SK-N-MC (cell line): ENCODE results near the gene PLAC9.
"Not testable (repeated sequence)": the region's sequence is repeated elsewhere in the genome, so short reads cannot be mapped to it uniquely, and the experiment has no call there.

Source experiments
- DNase-seq: peaks from one replicate; pipeline ENCODE4 v3.0.0-alpha.2; 2011; ENCODE audit warnings: low read depth, low spot score
- H3K27ac ChIP-seq: fragments of 200-600 bp; sonication (generic); 2 replicates; pipeline ENCODE4 v1.5.1; 2016; ENCODE audit warnings: mixed run types
- H3K36me3 ChIP-seq: fragments of 200-600 bp; sonication (generic); 2 replicates; pipeline ENCODE4 v1.6.1; 2017; ENCODE audit warnings: antibody characterized with exemption, low read length, mixed read lengths; ENCODE audit not compliant: insufficient read depth
- H3K4me3 ChIP-seq: fragments of 200-600 bp; sonication (generic); 2 replicates; pipeline ENCODE4 v1.5.1; 2016
- H3K9ac ChIP-seq: fragments of 200-600 bp; sonication (generic); 2 replicates; pipeline ENCODE4 v1.8.0; 2017; ENCODE audit warnings: mixed run types, mixed read lengths; ENCODE audit not compliant: insufficient read length
- H3K9me3 ChIP-seq: fragments of 200-600 bp; sonication (generic); 2 replicates; pipeline ENCODE4 v1.6.1; 2017; ENCODE audit warnings: low read depth, mild to moderate bottlenecking, antibody characterized with exemption, low read length, moderate library complexity, mixed read lengths
- EZH2 ChIP-seq: fragments of 200-600 bp; sonication (generic); IDR thresholded peaks from one replicate; pipeline ENCODE4 v1.6.1; 2017; ENCODE audit warnings: antibody characterized with exemption
- FOXP2 ChIP-seq: optimal IDR thresholded peaks from 2 replicates; pipeline ENCODE3; 2011; ENCODE audit warnings: mild to moderate bottlenecking, moderate library complexity; ENCODE audit not compliant: insufficient read depth; ENCODE audit errors: extremely low read length, control extremely low read depth
- POLR2AphosphoS5 ChIP-seq: IDR thresholded peaks from 2 replicates; pipeline ENCODE4 v1.6.1; 2012; ENCODE audit warnings: mild to moderate bottlenecking, low read depth, low read length, borderline replicate concordance

The PLAC9 gene

DNA sequence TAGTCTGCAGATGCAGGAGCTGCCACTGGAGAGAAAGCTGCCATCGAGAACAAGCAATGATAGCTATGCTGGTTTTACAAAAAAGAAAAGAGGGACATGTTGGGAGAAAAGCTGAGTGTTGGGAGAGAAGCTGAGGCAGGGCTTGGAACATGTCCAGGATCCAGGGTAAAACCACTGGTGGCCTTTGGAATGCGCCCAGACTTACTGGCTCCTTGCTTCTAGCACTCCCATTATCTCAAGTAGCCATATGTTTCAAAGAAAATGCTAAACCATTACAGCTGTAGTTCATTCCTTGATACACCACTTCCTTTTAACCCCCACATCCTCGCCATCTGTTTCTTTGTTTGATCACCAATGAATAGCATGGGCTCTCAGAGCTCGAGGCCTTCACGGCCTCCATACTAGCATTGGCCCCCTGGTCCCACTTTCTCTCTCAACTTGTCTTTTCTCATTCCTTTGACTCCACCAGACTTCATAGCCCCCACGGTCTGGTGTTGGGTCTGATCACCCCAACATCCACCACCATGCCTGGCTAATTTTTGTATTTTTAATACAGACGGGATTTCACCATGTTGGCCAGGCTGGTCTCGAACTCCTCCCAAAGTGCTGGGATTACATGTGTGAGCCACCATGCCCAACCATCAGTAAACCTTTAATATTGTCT lies 23.8 kb upstream of the PLAC9 start:
- H3K4me3 ChIP-seq, result no peak overlapping the region
- no peak for DNase-seq
- no peak overlapping the region for H3K9ac ChIP-seq
- no peaks in the 10 kb centered on the region for H3K9me3 ChIP-seq
- TF ChIP-seq POLR2AphosphoS5, result no peak
- no peak for TF ChIP-seq FOXP2
- TF ChIP-seq EZH2, result no peak
- peak overlapping the region; percentile 91 for H3K27ac ChIP-seq
- no peaks in the 10 kb centered on the region for H3K36me3 ChIP-seq

DNA sequence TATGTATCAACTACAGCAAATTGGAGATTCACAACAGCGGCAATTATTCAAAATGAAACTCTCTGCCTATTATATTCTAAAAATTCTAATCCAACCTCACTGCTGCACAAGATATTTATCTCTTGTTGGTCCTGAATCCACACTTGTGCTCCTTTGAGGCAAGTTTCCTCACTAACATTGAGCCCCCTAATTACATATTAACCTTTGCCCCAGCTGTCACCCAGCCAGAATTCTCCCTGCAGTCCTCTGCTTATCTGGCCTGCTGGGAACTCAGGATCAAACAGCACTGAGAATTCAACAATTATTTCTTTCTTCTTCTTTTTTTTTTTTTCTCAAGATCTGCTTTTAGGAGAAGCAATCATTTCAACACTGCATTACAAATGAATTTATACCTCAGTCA lies 21.5 kb upstream of the PLAC9 start:
- Histone ChIP-seq H3K27ac (peak overlapping the region; percentile 91), H3K9ac (no peak overlapping the region), H3K36me3 (no peaks in the 10 kb centered on the region), H3K9me3 (no peaks in the 10 kb centered on the region), H3K4me3 (no peak overlapping the region)
- no peak for DNase-seq
- no peak for TF ChIP-seq EZH2

DNA sequence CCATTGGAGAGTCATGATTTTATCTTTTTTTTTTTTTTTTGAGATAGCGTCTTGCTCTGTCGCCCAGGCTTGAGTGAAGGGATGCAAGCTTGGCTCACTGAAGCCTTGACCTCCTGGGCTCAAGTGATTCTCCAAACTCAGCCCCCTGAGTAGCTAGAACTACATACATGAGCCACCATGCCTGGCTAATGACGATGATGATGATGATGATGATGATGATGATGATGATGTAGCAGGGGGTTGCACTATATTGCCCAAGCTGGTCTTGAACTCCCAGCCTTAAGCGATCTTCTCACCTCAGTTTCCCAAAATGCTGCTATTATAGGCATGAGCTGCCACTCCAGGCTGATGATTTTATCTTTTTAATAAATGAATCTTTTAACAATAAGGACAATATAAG lies 13.9 kb upstream of the PLAC9 start:
- no peak overlapping the region for H3K9ac ChIP-seq
- TF ChIP-seq POLR2AphosphoS5 (no peak), FOXP2 (no peak), EZH2 (no peak)
- H3K27ac ChIP-seq, result no peak overlapping the region
- no peaks in the 10 kb centered on the region for H3K9me3 ChIP-seq
- H3K4me3 ChIP-seq, result no peak overlapping the region
- no peak for DNase-seq
- no peaks in the 10 kb centered on the region for H3K36me3 ChIP-seq

DNA sequence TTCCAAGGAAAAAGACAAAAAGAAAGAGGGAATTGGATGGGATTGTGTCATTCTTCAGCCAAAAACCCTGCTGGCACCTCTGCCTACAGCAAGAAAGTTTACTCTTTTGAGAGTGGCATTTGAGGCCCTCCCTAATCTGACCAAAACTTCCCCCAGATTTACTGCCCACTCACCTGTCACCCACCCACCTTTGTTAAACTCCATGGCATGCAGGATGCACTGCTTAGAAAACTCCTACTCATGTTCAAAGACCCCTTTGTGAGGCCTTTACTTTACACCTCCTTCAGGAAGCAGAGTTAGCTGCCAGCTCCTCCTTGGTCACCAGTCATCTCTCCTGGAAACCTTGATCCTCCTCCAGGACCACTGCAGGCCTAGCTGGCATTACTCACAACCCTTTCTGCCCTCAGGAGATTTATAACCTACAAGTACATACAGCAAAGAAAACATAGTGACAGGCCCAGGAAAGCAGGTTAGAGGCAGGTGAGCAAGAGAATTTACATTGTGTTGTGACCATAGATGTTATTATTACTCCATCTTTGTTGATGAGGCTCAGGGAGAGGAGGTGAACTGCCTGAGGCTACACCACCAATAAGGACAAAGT lies 10.3 kb upstream of the PLAC9 start:
- no peak overlapping the region for H3K27ac ChIP-seq
- DNase-seq, result no peak

DNA sequence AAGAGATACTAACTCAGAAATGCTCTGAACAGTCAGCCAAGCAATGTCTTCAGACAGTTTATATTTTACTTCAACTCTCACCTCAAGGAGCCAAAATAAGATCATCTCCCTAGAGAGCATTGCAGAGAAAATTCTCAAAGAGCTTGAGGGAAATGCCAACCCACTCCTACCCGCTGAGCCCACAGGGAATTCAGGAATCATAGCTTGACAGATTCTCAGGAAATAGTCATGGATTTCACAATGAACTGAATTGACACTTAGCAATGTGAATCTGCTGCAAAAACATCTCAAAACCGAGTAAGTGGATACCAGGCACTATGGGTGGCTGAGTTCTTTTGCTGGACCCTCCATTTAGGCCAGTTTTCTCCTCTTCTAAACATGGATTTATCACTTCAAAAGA lies 9.8 kb upstream of the PLAC9 start:
- H3K27ac ChIP-seq, result no peak overlapping the region
- DNase-seq, result no peak
- H3K36me3 ChIP-seq, result no peaks in the 10 kb centered on the region
- no peak for TF ChIP-seq POLR2AphosphoS5
- TF ChIP-seq EZH2, result no peak
- no peak for TF ChIP-seq FOXP2
- no peaks in the 10 kb centered on the region for H3K9me3 ChIP-seq
- H3K9ac ChIP-seq, result no peak overlapping the region
- no peak overlapping the region for H3K4me3 ChIP-seq

More for the DNA sequence above, 10.3 kb upstream of the PLAC9 start:
- Histone ChIP-seq H3K4me3 (no peak overlapping the region), H3K9ac (no peak overlapping the region), H3K36me3 (no peaks in the 10 kb centered on the region), H3K9me3 (no peaks in the 10 kb centered on the region)
- TF ChIP-seq POLR2AphosphoS5, result no peak

DNA sequence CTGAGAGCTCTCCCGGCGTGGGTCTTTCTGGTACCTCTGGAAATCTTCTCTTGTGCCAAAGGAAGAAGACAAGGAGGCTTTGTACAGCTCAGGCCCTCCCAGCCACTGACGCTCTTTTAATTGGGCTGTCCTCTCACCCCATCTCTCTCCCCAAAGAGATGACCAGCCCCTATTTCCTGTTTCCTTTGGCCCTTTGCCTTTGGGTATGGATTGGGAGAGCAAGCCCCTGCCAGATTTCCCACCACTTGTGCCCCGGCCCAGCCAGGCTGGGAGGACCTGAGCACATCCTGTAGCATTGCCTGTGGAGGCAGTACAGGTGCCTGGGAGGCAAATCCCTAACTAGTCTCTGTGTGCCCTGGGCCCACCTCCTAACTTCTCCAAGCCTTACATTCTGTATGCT lies 5.7 kb upstream of the PLAC9 start:
- Histone ChIP-seq H3K9me3 (no peaks in the 10 kb centered on the region), H3K27ac (no peak overlapping the region), H3K9ac (no peak overlapping the region), H3K4me3 (no peak overlapping the region), H3K36me3 (no peaks in the 10 kb centered on the region)
- DNase-seq, result no peak
- TF ChIP-seq POLR2AphosphoS5 (no peak), EZH2 (no peak), FOXP2 (no peak)

DNA sequence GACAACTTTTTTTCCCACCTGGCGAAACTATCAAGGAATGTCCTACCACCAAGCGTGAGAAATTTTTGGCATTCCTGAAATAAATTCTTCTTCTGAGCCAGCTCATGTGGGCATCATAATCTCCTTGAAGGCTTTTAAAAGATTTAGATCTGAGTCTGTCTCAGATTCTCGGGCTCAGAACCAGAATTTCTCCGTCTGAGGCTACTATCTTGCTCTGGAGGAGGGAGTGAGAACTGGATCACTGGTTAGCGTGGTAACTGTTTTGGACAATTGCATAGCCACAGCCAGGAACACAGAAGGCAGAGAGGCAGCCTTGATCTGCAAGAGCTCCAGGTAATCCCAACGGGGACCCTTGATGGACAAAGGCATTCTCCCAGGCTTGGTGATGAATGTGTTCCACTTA lies 1.0 kb upstream of the PLAC9 start:
- Histone ChIP-seq H3K27ac (no peak overlapping the region), H3K9me3 (no peaks in the 10 kb centered on the region), H3K4me3 (no peak overlapping the region), H3K36me3 (no peaks in the 10 kb centered on the region), H3K9ac (no peak overlapping the region)
- no peak for DNase-seq
- TF ChIP-seq FOXP2, result no peak
- TF ChIP-seq POLR2AphosphoS5, result no peak
- TF ChIP-seq EZH2, result no peak

DNA sequence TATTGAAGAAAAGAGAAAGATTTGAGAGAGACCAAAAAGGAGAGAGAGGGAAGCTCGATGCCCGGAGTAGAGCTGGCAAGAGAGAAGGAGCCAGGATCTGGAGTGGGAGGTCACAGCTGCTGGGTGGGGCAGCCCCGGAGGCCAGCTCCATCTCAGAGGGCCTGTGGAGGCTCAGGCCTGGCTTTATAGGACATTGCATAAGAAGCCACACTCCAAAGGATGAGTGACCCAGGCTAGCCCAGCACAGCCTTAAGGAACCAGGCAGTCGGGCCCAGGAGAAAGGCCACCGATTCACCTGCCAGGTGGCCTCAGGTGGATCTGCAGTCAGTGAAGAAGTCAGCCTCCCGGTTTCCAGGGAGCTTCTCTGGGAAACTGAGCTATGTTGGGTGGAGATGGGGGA lies 676 bp downstream of the PLAC9 start:
- no peak overlapping the region for H3K4me3 ChIP-seq
- no peak for DNase-seq
- no peak overlapping the region for H3K27ac ChIP-seq
- no peak overlapping the region for H3K9ac ChIP-seq
- no peaks in the 10 kb centered on the region for H3K36me3 ChIP-seq
- no peaks in the 10 kb centered on the region for H3K9me3 ChIP-seq
- TF ChIP-seq EZH2 (no peak), POLR2AphosphoS5 (no peak), FOXP2 (no peak)

DNA sequence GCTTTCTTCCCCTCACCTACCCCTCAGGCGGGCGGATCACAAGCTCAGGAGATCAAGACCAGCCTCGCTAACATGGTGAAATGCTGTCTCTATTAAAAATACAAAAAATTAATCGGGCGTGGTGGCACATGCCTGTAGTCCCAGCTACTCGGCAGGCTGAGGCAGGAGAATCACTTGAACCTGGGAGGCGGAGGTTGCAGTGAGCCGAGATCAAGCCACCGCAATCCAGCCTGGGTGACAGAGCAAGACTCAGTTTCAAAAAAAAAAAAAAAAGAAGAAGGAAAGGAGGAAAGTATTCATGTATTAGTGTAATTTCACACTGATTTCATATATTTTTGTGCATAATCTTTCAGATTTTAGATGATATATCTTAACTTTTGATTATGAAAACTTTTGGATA lies 1.2 kb downstream of the PLAC9 start:
- not testable (repeated sequence) for H3K9me3 ChIP-seq, H3K4me3 ChIP-seq, DNase-seq, H3K36me3 ChIP-seq, H3K27ac ChIP-seq, H3K9ac ChIP-seq
